ENCODE data around the gene EIF3L. TPM values are rescaled to one million over a fixed set of nuclear protein-coding genes. Genes with fewer than 3 reads are reported as not detected.

Gene EIF3L
- total RNA-seq, 1 experiment from 2014 or later: 739 TPM

DNA sequence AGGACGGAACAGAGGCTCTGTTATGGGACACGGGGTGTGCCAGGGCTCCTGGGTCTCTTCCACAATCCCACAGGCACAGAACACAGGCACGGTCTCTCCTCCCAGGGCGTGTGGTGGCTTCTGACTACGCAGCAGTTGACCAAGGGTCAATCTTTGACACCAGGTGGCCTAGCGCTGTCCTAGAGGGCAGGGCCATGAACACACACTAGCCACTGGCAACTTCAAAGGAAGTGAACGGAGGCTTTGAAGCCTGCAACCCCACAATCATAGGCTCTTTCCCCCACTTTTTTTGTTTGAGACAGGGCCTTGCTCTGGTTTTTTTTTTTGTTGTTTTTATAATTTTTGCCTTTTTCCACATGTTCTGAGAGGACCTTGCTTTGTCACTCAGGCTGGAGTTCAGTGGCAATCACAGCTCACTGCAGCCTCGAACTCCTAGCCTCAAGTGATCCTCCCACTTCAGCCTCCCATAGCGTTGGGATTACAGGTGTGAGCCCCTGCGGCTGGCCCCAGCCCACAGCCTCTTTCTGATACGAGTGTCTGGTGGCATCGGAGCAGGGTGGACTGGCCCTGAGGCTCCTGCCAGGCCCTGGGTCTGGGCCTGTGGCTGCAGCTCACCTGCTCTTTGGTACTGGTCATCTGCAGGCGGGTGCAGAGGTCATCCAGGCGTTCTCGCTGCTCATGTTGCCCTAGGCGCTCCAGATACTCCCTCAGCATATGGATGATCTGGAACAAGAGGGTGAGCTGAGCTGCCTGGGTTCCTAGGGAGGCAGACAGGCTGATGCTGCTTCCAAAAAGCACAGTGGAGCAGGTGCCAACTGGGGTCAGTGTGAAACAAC, 17.0 kb upstream of the EIF3L start:
- H3K27ac Mint-ChIP-seq: no peak overlapping the region

More for the DNA sequence above, 17.0 kb upstream of the EIF3L start:
- H4K8ac ChIP-seq (replicated peaks; ENCODE audit: insufficient read length, low read depth, low read length): no peak overlapping the region
- no peak overlapping the region for H2BK120ac ChIP-seq (ENCODE audit: low read depth, low read length, poor library complexity, severe bottlenecking)
- no peaks in the 10 kb centered on the region for H3K27me3 ChIP-seq (ENCODE audit: insufficient read depth, low read length)
- no peak overlapping the region for H3K18ac ChIP-seq (ENCODE audit: insufficient read length, low read depth, low read length)
- peaks cover 6 to 37% (median 28%) of the 10 kb centered on the region in 3 experiments; a peak in 5 of 7 replicates for H3K36me3 Mint-ChIP-seq (ENCODE audit: insufficient read depth in 1 of 3, low read depth in 3 of 3)
- no peak overlapping the region for H3K4me3 Mint-ChIP-seq
- no peak overlapping the region for H3K9ac ChIP-seq (ENCODE audit: extremely low read depth, insufficient read length, low read length)
- no peaks in the 10 kb centered on the region for H3K79me1 ChIP-seq (ENCODE audit: insufficient read depth, low read depth, low read length, poor library complexity, severe bottlenecking)
- no peak for TF ChIP-seq CTCF (conservative IDR thresholded peaks at IDR 0.05)
- no peak overlapping the region for H3K56ac ChIP-seq (ENCODE audit: insufficient read length, low read depth, low read length)
- H4K20me1 ChIP-seq (ENCODE audit: control insufficient read depth, insufficient read depth, insufficient read length): no peaks in the 10 kb centered on the region
- H3K27me3 Mint-ChIP-seq (ENCODE audit: low read depth): no peaks in the 10 kb centered on the region
- H4K5ac ChIP-seq (ENCODE audit: insufficient read length, low read depth, low read length): no peak overlapping the region
- no peaks in the 10 kb centered on the region for H3K23me2 ChIP-seq (ENCODE audit: insufficient read length, low read depth, low read length, poor library complexity, severe bottlenecking)
- H3K9me3 Mint-ChIP-seq: no peaks in the 10 kb centered on the region
- no peak overlapping the region for H3K23ac ChIP-seq (ENCODE audit: insufficient read length, low read depth, low read length)
- H3K4me1 ChIP-seq (ENCODE audit: insufficient read depth, low read length): no peaks in the 10 kb centered on the region
- H3K14ac ChIP-seq (ENCODE audit: insufficient read depth, low read length): no peak overlapping the region
- H3K27ac ChIP-seq (ENCODE audit: insufficient read length, low read depth, low read length): no peak overlapping the region
- H2BK20ac ChIP-seq (ENCODE audit: low read depth, low read length, poor library complexity, severe bottlenecking): no peak overlapping the region
- no peak overlapping the region for H4K91ac ChIP-seq (ENCODE audit: insufficient read length, low read depth, low read length)
- H3K4me1 Mint-ChIP-seq: no peaks in the 10 kb centered on the region
- no peak overlapping the region for H2BK5ac ChIP-seq (ENCODE audit: insufficient read length, low read length)
- no peak overlapping the region for H3T11ph ChIP-seq (ENCODE audit: low read length)
- no peak overlapping the region for H2BK15ac ChIP-seq (ENCODE audit: low read depth, low read length)
- no CpG with 5 or more reads among the region's 16 CpGs for WGBS (ENCODE audit: extremely low coverage, insufficient read length, low lambda C conversion rate)
- H2AK5ac ChIP-seq (ENCODE audit: insufficient read length, low read length): no peak overlapping the region
- no peak overlapping the region for H3K4ac ChIP-seq (ENCODE audit: low read depth, low read length)
- no peak for DNase-seq
- no peak overlapping the region for H2AFZ ChIP-seq (ENCODE audit: low read length)
- H3K79me2 ChIP-seq (ENCODE audit: insufficient read depth, low read length): no peaks in the 10 kb centered on the region
- H3K9me3 ChIP-seq (ENCODE audit: control insufficient read depth, low read depth, low read length): no peaks in the 10 kb centered on the region
- H2BK12ac ChIP-seq (ENCODE audit: insufficient read length, low read depth, low read length): no peak overlapping the region
- no peak overlapping the region for H3K4me2 ChIP-seq (ENCODE audit: insufficient read depth, insufficient read length, low read length)

Measured in H9 (cell line).